Measurements from ENCODE around the gene HOXC5. TPM values are rescaled to one million over a fixed set of nuclear protein-coding genes. Genes with fewer than 3 reads are reported as not detected.

Gene HOXC5
- total RNA-seq, 1 donor from 2014 or later, result not detected

DNA sequence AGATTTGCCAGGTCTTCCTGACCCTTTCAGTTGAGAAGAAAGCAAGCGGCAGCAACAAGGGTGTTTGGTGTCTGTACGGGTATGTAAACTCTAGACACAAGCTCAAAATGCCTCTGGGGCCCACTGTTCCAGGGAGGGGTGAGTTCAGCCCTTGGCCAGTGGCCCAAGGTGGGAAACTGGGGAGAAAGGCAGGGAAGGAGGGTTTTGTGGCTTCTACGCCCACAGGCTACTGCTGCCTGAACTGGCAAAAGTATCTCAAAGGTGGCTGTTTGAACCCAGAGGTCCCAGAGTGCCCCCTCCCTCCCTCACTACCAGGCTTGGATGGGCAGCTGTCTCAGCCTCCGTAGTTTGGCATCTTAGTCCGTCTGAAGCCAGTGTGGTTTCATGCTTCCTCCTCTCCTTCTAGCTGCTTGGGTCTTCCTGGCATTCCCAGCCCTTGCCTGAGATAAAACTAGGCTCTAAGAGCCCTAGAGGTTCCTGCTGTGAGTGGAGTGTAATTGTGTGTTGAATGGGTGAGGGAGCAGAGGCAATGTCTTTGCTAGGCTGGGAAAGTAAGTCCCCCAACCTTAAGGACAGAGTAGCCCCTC is 5.5 kb downstream of the HOXC5 start:
- H3K4me1 Mint-ChIP-seq (ENCODE audit: low read depth, unreplicated experiment), result peaks cover 2% of the 10 kb centered on the region
- H3K36me3 Mint-ChIP-seq (ENCODE audit: unreplicated experiment), result no peaks in the 10 kb centered on the region
- H3K27me3 Mint-ChIP-seq (ENCODE audit: unreplicated experiment), result peaks cover 30% of the 10 kb centered on the region
- H3K4me3 Mint-ChIP-seq (ENCODE audit: unreplicated experiment), result no peak overlapping the region
- peaks cover 7% of the 10 kb centered on the region for H3K9me3 Mint-ChIP-seq (ENCODE audit: unreplicated experiment)
- TF ChIP-seq CTCF (IDR thresholded peaks at IDR 0.05; ENCODE audit: partially characterized antibody, unreplicated experiment), result no peak
- H3K27ac Mint-ChIP-seq (ENCODE audit: unreplicated experiment), result no peak overlapping the region
- no peak for DNase-seq

DNA sequence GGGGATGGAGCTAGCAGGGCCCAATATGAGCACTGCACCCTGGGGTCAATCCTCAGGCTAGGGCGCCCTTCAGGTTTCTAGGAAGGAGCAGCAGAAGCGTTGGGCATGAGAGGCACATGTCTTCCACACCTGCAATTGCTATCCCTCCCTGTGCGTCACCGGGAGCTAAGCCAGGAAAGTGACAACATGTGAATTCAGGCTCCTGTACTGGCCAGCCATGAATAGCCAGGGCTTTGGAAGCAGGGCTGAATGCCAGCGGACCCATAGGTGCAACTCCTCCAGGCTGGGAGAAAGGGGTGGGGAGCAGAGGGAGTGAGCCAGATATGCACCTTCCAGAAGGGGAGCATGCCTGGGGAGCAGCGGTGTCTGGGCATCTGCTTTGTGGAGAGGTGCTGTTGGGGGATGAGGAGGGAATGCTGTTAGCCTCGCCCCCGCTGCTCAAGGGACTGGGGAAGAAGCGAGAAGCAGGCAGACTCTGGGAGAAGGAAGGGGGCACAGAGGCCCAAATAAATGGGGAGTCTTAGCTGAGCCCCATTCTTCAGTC is 6.1 kb downstream of the HOXC5 start:
- Mint-ChIP-seq H3K27me3 (ENCODE audit: unreplicated experiment) (peaks cover 35% of the 10 kb centered on the region), H3K36me3 (ENCODE audit: unreplicated experiment) (no peaks in the 10 kb centered on the region), H3K4me1 (ENCODE audit: low read depth, unreplicated experiment) (peaks cover 6% of the 10 kb centered on the region), H3K4me3 (ENCODE audit: unreplicated experiment) (no peak overlapping the region), H3K27ac (ENCODE audit: unreplicated experiment) (no peak overlapping the region), H3K9me3 (ENCODE audit: unreplicated experiment) (peaks cover 7% of the 10 kb centered on the region)
- DNase-seq, result no peak
- no peak for TF ChIP-seq CTCF (IDR thresholded peaks at IDR 0.05; ENCODE audit: partially characterized antibody, unreplicated experiment)

GRCh38 chr12:54039417-54040147 is 6.7 kb downstream of the HOXC5 start:
- H3K27ac Mint-ChIP-seq (ENCODE audit: unreplicated experiment), result no peak overlapping the region
- H3K27me3 Mint-ChIP-seq (ENCODE audit: unreplicated experiment), result peaks cover 33% of the 10 kb centered on the region
- H3K4me1 Mint-ChIP-seq (ENCODE audit: low read depth, unreplicated experiment), result peaks cover 9% of the 10 kb centered on the region
- H3K9me3 Mint-ChIP-seq (ENCODE audit: unreplicated experiment), result peaks cover 7% of the 10 kb centered on the region
- DNase-seq, result no peak
- TF ChIP-seq CTCF (IDR thresholded peaks at IDR 0.05; ENCODE audit: partially characterized antibody, unreplicated experiment), result no peak
- H3K36me3 Mint-ChIP-seq (ENCODE audit: unreplicated experiment), result no peaks in the 10 kb centered on the region
- H3K4me3 Mint-ChIP-seq (ENCODE audit: unreplicated experiment), result no peak overlapping the region

GRCh38 chr12:54040148-54040494 is 7.3 kb downstream of the HOXC5 start:
- H3K27ac Mint-ChIP-seq (ENCODE audit: unreplicated experiment), result no peak overlapping the region
- H3K4me3 Mint-ChIP-seq (ENCODE audit: unreplicated experiment), result no peak overlapping the region
- H3K36me3 Mint-ChIP-seq (ENCODE audit: unreplicated experiment), result no peaks in the 10 kb centered on the region
- H3K4me1 Mint-ChIP-seq (ENCODE audit: low read depth, unreplicated experiment), result peaks cover 9% of the 10 kb centered on the region
- TF ChIP-seq CTCF (IDR thresholded peaks at IDR 0.05; ENCODE audit: partially characterized antibody, unreplicated experiment), result no peak
- peaks cover 34% of the 10 kb centered on the region for H3K27me3 Mint-ChIP-seq (ENCODE audit: unreplicated experiment)
- peaks cover 5% of the 10 kb centered on the region for H3K9me3 Mint-ChIP-seq (ENCODE audit: unreplicated experiment)
- DNase-seq, result no peak

DNA sequence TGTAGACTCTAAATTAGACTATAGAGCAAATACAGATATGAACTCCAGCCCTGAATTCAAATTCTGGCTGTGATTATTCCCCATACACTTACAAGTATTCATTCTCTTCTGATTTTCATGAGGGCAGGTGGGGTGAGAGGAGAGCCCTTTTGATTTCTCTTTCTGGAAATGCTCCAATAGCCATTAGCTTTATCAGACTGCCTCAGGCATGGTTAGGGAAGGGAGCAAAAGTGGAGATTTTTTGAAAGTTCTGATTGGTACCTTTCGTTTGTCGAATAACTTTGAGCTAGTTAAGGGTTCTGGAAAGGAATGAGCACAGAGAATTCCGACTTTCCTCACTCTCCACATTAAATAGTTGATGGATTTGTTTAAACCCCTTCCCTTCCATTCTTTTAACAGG is 7.8 kb downstream of the HOXC5 start:
- no peak for TF ChIP-seq CTCF (IDR thresholded peaks at IDR 0.05; ENCODE audit: partially characterized antibody, unreplicated experiment)
- H3K27ac Mint-ChIP-seq (ENCODE audit: unreplicated experiment), result no peak overlapping the region
- H3K36me3 Mint-ChIP-seq (ENCODE audit: unreplicated experiment), result no peaks in the 10 kb centered on the region
- H3K4me3 Mint-ChIP-seq (ENCODE audit: unreplicated experiment), result no peak overlapping the region
- DNase-seq, result no peak
- H3K27me3 Mint-ChIP-seq (ENCODE audit: unreplicated experiment), result peaks cover 33% of the 10 kb centered on the region
- H3K4me1 Mint-ChIP-seq (ENCODE audit: low read depth, unreplicated experiment), result peaks cover 9% of the 10 kb centered on the region
- H3K9me3 Mint-ChIP-seq (ENCODE audit: unreplicated experiment), result peaks cover 5% of the 10 kb centered on the region
